ENCODE results near the gene TMBIM6. TPM values are rescaled to one million over a fixed set of nuclear protein-coding genes. Genes with fewer than 3 reads are reported as not detected.
"Not testable (repeated sequence)": the region's sequence is repeated elsewhere in the genome, so short reads cannot be mapped to it uniquely, and the experiment has no call there.

The TMBIM6 gene
- total RNA-seq, 2 experiments from 2014 or later: 120 to 170 TPM

DNA sequence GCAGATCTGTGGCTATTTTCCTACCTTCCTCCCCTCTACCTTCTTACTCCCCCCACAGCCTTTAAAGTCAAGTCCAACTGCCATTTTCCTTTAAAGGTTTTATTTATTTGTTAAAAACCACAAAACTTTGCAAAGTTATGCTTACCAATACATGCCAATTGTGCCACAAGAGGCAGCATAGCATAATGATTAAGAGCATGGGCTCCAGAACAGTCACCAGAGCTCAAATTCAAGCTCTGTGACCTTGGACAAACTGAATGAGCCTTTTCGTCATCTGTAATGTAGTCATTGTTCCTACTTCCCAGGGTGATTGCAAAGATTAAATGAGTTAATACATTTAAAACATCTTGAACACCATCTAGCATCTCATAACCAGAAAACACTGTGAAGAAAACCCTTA lies 21.1 kb upstream of the TMBIM6 start:
- Histone ChIP-seq H3K4me2 (ENCODE audit: low read length) (no peak overlapping the region), H4K20me1 (ENCODE audit: insufficient read depth, low read length) (no peaks in the 10 kb centered on the region), H2AFZ (ENCODE audit: low read length) (no peak overlapping the region), H3K4me1 (ENCODE audit: insufficient read depth, low read length, poor library complexity, severe bottlenecking) (peaks cover 13% of the 10 kb centered on the region), H3K36me3 (ENCODE audit: insufficient read depth, low read length) (no peaks in the 10 kb centered on the region), H3K79me2 (ENCODE audit: insufficient read depth, low read depth, low read length) (no peaks in the 10 kb centered on the region), H3K9me3 (ENCODE audit: low read length) (no peaks in the 10 kb centered on the region), H3K9me2 (ENCODE audit: insufficient read depth, low read length) (no peaks in the 10 kb centered on the region), H3K27ac (ENCODE audit: low read depth, low read length, poor library complexity, severe bottlenecking) (no peak overlapping the region), H3K4me3 (ENCODE audit: low read depth, low read length, poor library complexity, severe bottlenecking) (no peak overlapping the region)
- ChIA-PET CTCF (ENCODE audit: unreplicated experiment) (no interaction called here), POLR2A (no interaction called here)
- TF ChIP-seq, protein P1, sequence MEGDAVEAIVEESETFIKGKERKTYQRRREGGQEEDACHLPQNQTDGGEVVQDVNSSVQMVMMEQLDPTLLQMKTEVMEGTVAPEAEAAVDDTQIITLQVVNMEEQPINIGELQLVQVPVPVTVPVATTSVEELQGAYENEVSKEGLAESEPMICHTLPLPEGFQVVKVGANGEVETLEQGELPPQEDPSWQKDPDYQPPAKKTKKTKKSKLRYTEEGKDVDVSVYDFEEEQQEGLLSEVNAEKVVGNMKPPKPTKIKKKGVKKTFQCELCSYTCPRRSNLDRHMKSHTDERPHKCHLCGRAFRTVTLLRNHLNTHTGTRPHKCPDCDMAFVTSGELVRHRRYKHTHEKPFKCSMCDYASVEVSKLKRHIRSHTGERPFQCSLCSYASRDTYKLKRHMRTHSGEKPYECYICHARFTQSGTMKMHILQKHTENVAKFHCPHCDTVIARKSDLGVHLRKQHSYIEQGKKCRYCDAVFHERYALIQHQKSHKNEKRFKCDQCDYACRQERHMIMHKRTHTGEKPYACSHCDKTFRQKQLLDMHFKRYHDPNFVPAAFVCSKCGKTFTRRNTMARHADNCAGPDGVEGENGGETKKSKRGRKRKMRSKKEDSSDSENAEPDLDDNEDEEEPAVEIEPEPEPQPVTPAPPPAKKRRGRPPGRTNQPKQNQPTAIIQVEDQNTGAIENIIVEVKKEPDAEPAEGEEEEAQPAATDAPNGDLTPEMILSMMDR (conservative IDR thresholded peaks at IDR 0.05; ENCODE audit: low read length): peak; percentile 46
- TF ChIP-seq EZH2phosphoT487 (IDR thresholded peaks at IDR 0.05; ENCODE audit: borderline replicate concordance, low read depth, low read length): no peak
- intact Hi-C loops (cut with micrococcal nuclease; ENCODE audit: unreplicated experiment): no loop called here
- BruUV-seq (replicated peaks): no TSS peak
- peak; percentile 15 for DNase-seq (ENCODE audit: low spot score)

DNA sequence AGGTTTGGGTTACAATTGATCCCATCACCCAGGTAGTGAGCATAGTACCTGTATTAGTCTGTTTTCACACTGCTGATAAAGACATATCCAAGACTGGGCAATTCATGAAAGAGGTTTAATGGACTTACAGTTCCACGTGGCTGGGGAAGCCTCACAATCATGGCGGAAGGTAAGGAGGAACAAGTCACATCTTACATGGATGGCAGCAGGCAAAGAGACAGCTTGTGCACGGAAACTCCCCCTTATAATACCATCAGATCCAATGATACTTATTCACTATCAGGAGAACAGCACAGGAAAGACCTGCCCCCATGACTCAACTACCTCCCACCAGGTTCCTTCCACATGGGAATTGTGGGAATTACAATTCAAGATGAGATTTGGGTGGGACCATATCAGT lies 20.0 kb upstream of the TMBIM6 start:
- CTCF ChIA-PET (ENCODE audit: unreplicated experiment): not testable (repeated sequence)

DNA sequence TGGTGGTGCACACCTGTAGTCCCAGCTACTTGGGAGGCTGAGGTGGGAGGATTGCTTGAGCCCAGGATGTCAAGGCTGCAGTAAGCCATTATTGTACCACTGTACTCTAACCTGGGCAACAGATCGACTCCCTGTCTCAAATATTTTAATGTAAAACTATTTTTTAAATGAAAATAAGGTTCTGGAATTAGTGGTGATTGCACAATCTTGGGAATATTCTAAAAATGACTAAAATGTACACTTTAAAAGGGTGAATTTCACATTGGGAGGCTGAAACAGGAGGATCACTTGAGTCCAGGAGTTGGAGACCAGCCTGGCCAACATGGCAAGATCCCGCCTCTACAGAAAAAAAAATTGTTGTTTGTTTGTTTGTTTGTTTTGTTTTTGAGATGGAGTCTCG lies 12.9 kb upstream of the TMBIM6 start:
- TF ChIP-seq, protein P1 (conservative IDR thresholded peaks at IDR 0.05; ENCODE audit: low read length): no peak
- no peak for TF ChIP-seq EZH2phosphoT487 (IDR thresholded peaks at IDR 0.05; ENCODE audit: borderline replicate concordance, low read depth, low read length)
- no peak for DNase-seq (ENCODE audit: low spot score)
- no peaks in the 10 kb centered on the region for H3K79me2 ChIP-seq (ENCODE audit: insufficient read depth, low read depth, low read length)
- no peak overlapping the region for H3K4me2 ChIP-seq (ENCODE audit: low read length)
- no peaks in the 10 kb centered on the region for H3K9me2 ChIP-seq (ENCODE audit: insufficient read depth, low read length)
- H2AFZ ChIP-seq (ENCODE audit: low read length): no peak overlapping the region
- no peak overlapping the region for H3K27ac ChIP-seq (ENCODE audit: low read depth, low read length, poor library complexity, severe bottlenecking)
- POLR2A ChIA-PET: no interaction called here
- CTCF ChIA-PET (ENCODE audit: unreplicated experiment): no interaction called here
- no peaks in the 10 kb centered on the region for H3K4me1 ChIP-seq (ENCODE audit: insufficient read depth, low read length, poor library complexity, severe bottlenecking)
- intact Hi-C loops (cut with micrococcal nuclease; ENCODE audit: unreplicated experiment): no loop called here
- H4K20me1 ChIP-seq (ENCODE audit: insufficient read depth, low read length): no peaks in the 10 kb centered on the region
- no peaks in the 10 kb centered on the region for H3K36me3 ChIP-seq (ENCODE audit: insufficient read depth, low read length)
- no TSS peak for BruUV-seq (replicated peaks)
- H3K4me3 ChIP-seq (ENCODE audit: low read depth, low read length, poor library complexity, severe bottlenecking): no peak overlapping the region
- no peaks in the 10 kb centered on the region for H3K9me3 ChIP-seq (ENCODE audit: low read length)

More for the DNA sequence above, 20.0 kb upstream of the TMBIM6 start:
- H3K27ac ChIP-seq (ENCODE audit: low read depth, low read length, poor library complexity, severe bottlenecking); H3K9me3 ChIP-seq (ENCODE audit: low read length); H3K36me3 ChIP-seq (ENCODE audit: insufficient read depth, low read length); POLR2A ChIA-PET; H3K4me2 ChIP-seq (ENCODE audit: low read length); H2AFZ ChIP-seq (ENCODE audit: low read length); H4K20me1 ChIP-seq (ENCODE audit: insufficient read depth, low read length); H3K79me2 ChIP-seq (ENCODE audit: insufficient read depth, low read depth, low read length); BruUV-seq (replicated peaks); intact Hi-C loops (cut with micrococcal nuclease; ENCODE audit: unreplicated experiment); DNase-seq (ENCODE audit: low spot score); H3K4me1 ChIP-seq (ENCODE audit: insufficient read depth, low read length, poor library complexity, severe bottlenecking); H3K4me3 ChIP-seq (ENCODE audit: low read depth, low read length, poor library complexity, severe bottlenecking); H3K9me2 ChIP-seq (ENCODE audit: insufficient read depth, low read length): not testable (repeated sequence)

Measured in OCI-LY7 (cell line).